ENCODE measurements around the gene IGSF3. TPM values are rescaled to one million over a fixed set of nuclear protein-coding genes. Genes with fewer than 3 reads are reported as not detected.

IGSF3 gene
- total and polyA plus RNA-seq, 2 experiments from 2014 or later = 29.0 to 130 TPM

GRCh38 chr1:116579259-116579875, 88.2 kb downstream of the IGSF3 start:
- no peak overlapping the region for H3K4me3 ChIP-seq
- H3K27ac ChIP-seq = no peak overlapping the region
- no peak for TF ChIP-seq CTCF (IDR thresholded peaks at IDR 0.05; ENCODE audit: low read depth, low read length)
- H3K27me3 ChIP-seq = no peaks in the 10 kb centered on the region
- no peaks in the 10 kb centered on the region for H3K4me1 ChIP-seq (ENCODE audit: low read depth)
- no peak for DNase-seq (ENCODE audit: low read depth in 1 of 2, low spot score in 1 of 2)
- no peaks in the 10 kb centered on the region for H3K9me3 ChIP-seq (ENCODE audit: low read depth)
- peaks cover 20% of the 10 kb centered on the region for H3K36me3 ChIP-seq

GRCh38 chr1:116578581-116578980, 89.0 kb downstream of the IGSF3 start:
- TF ChIP-seq CTCF (IDR thresholded peaks at IDR 0.05; ENCODE audit: low read depth, low read length) = no peak
- H3K27ac ChIP-seq = no peak overlapping the region
- peaks cover 12% of the 10 kb centered on the region for H3K36me3 ChIP-seq
- H3K4me1 ChIP-seq (ENCODE audit: low read depth) = no peaks in the 10 kb centered on the region
- DNase-seq (ENCODE audit: low read depth in 1 of 2, low spot score in 1 of 2) = no peak
- no peak overlapping the region for H3K4me3 ChIP-seq
- no peaks in the 10 kb centered on the region for H3K9me3 ChIP-seq (ENCODE audit: low read depth)
- H3K27me3 ChIP-seq = no peaks in the 10 kb centered on the region

- H3K27ac ChIP-seq = no peak overlapping the region
- no peak for DNase-seq (ENCODE audit: low read depth in 1 of 2, low spot score in 1 of 2)
Observed at GRCh38 chr1:116577759-116578314, 89.7 kb downstream of the IGSF3 start.

GRCh38 chr1:116574581-116575291, 92.8 kb downstream of the IGSF3 start:
- peak; percentile 73 to 83 for DNase-seq (ENCODE audit: low read depth in 1 of 2, low spot score in 1 of 2)
- H3K4me1 ChIP-seq (ENCODE audit: low read depth) = peaks cover 24% of the 10 kb centered on the region
- H3K9me3 ChIP-seq (ENCODE audit: low read depth) = no peaks in the 10 kb centered on the region
- H3K36me3 ChIP-seq = peaks cover 3% of the 10 kb centered on the region
- H3K27me3 ChIP-seq = no peaks in the 10 kb centered on the region
- H3K4me3 ChIP-seq = no peak overlapping the region
- H3K27ac ChIP-seq = no peak overlapping the region
- TF ChIP-seq CTCF (IDR thresholded peaks at IDR 0.05; ENCODE audit: low read depth, low read length) = peak; percentile 92

More at GRCh38 chr1:116577759-116578314, 89.7 kb downstream of the IGSF3 start:
- H3K27me3 ChIP-seq = no peaks in the 10 kb centered on the region
- peaks cover 9% of the 10 kb centered on the region for H3K36me3 ChIP-seq
- no peaks in the 10 kb centered on the region for H3K9me3 ChIP-seq (ENCODE audit: low read depth)
- H3K4me1 ChIP-seq (ENCODE audit: low read depth) = peaks cover 6% of the 10 kb centered on the region
- no peak overlapping the region for H3K4me3 ChIP-seq
- TF ChIP-seq CTCF (IDR thresholded peaks at IDR 0.05; ENCODE audit: low read depth, low read length) = no peak

GRCh38 chr1:116573431-116574095, 94.0 kb downstream of the IGSF3 start:
- H3K36me3 ChIP-seq = peaks cover 3% of the 10 kb centered on the region
- no peaks in the 10 kb centered on the region for H3K9me3 ChIP-seq (ENCODE audit: low read depth)
- H3K4me3 ChIP-seq = no peak overlapping the region
- peak overlapping the region; percentile 63 for H3K27ac ChIP-seq
- H3K4me1 ChIP-seq (ENCODE audit: low read depth) = peaks cover 24% of the 10 kb centered on the region
- H3K27me3 ChIP-seq = no peaks in the 10 kb centered on the region
- peak in 1 of 2 donors; percentile 59 for DNase-seq (ENCODE audit: low read depth in 1 of 2, low spot score in 1 of 2)
- TF ChIP-seq CTCF (IDR thresholded peaks at IDR 0.05; ENCODE audit: low read depth, low read length) = no peak

Data from cardiac muscle cell (in vitro differentiated cells and primary cell).